Stimulated activated naive B cell treated with anti-CD40 and anti-IgM and Interleukin-4, amounts not matched to agents 10 μg/mL and 1 μg/mL and 100 μg/mL, for 72 hours (primary cell): Measurements from ENCODE around the gene FOXP1.

Experiments used
- ATAC-seq, 2 donors: fragments of 150-1000 bp; cut with Tn5 transposase; replicated peaks; 2 replicates each; pipeline ENCODE4 v1.10.0; 2021; ENCODE audit warnings: moderate library complexity in 1 of 2
- DNase-seq: peaks from one replicate; pipeline ENCODE4 v3.0.0; 2021
- H3K27ac Mint-ChIP-seq: one replicate; pipeline ENCODE4 v1.8.0; 2022; ENCODE audit warnings: mild to moderate bottlenecking, mixed read lengths
- H3K27me3 Mint-ChIP-seq, 2 donors: one replicate each; pipeline ENCODE4 v1.8.0; 2022; ENCODE audit warnings: mixed read lengths in 2 of 2
- H3K36me3 Mint-ChIP-seq, 2 donors: one replicate each; pipeline ENCODE4 v1.8.0; 2022; ENCODE audit warnings: mixed read lengths in 2 of 2, mild to moderate bottlenecking in 1 of 2
- H3K4me1 Mint-ChIP-seq, 2 donors: one replicate each; pipeline ENCODE4 v1.8.0; 2022; ENCODE audit warnings: mixed read lengths in 2 of 2, mild to moderate bottlenecking in 1 of 2
- H3K4me3 Mint-ChIP-seq, 2 donors: one replicate each; pipeline ENCODE4 v1.8.0; 2022; ENCODE audit warnings: mild to moderate bottlenecking in 2 of 2, mixed read lengths in 2 of 2, moderate library complexity in 1 of 2
- H3K9me3 Mint-ChIP-seq, 2 donors: one replicate each; pipeline ENCODE4 v1.8.0; 2022; ENCODE audit warnings: mixed read lengths in 2 of 2, mild to moderate bottlenecking in 1 of 2

The FOXP1 gene

DNA sequence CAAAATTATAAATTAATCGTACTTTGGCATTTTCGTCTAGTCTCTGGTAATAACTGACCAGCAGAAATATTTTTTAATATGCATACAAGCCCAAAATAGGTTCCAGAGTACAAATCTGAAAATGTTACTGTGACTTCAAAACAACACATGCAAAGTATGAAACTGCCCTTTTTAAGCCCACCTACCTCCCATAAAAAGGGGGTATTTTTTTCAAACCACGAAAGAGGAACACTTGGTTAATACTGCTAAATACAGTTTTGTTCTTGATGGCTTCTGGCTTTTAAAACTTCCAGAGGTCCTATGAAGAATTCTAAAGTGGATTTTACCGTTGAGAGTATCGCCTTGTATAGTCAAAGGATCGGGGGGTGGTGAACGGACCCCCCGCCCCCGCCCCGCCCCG, 610.7 kb downstream of the FOXP1 start:
- Mint-ChIP-seq H3K27ac (peak overlapping the region; percentile 77), H3K27me3 (no peaks in the 10 kb centered on the region), H3K4me1 (peaks cover 11 to 46% of the 10 kb centered on the region in 2 donors), H3K4me3 (no peak overlapping the region), H3K36me3 (peaks cover 50 to 68% of the 10 kb centered on the region in 2 donors), H3K9me3 (no peaks in the 10 kb centered on the region)
- DNase-seq (no peak), ATAC-seq (peak; percentile 83 to 85)

DNA sequence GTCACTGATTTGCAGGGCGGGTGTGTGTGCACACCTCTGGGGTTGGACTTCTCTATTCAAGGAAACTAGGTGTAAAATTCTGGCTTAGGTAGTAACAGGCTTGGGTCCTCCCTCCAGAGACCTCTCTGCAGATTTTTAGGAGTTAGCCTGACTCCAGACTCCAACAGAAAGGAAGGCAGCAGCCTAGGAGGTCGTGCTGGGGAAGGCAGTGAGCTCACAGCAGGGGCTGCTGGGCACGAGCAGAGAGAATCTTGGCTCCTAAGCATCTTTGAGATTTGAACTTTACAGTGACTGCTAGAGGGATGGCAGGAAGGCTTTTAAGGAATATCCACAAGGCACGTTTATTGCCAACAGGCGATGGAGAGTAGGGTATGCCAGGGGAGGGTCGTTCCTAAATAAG, 612.6 kb downstream of the FOXP1 start:
- Mint-ChIP-seq H3K9me3 (no peaks in the 10 kb centered on the region), H3K4me1 (peaks cover 11 to 46% of the 10 kb centered on the region in 2 donors), H3K4me3 (no peak overlapping the region), H3K27me3 (no peaks in the 10 kb centered on the region), H3K36me3 (peaks cover 40 to 63% of the 10 kb centered on the region in 2 donors), H3K27ac (peak overlapping the region; percentile 68)
- DNase-seq = no peak
- no peak for ATAC-seq

DNA sequence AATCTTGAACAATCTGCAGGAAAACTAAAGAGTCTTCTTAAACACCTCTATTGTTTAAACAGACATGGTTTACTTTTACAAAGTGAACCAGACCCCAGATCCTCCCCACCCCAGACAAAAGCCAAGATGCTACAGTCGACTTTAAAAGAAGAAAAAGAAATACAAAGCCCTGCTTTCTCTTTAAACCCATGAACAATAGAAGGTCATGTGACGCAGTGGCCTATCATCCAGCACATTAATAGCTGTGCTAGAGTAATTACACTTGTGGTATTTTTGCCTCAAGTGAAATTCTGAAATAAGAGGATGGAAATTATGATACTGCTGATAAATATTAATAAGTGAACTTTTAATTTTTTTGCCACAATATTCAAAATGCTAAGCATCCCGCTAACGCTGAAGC, 613.4 kb downstream of the FOXP1 start:
- Mint-ChIP-seq H3K36me3 (peaks cover 41 to 63% of the 10 kb centered on the region in 2 donors), H3K27me3 (no peaks in the 10 kb centered on the region)
- no peak for ATAC-seq

DNA sequence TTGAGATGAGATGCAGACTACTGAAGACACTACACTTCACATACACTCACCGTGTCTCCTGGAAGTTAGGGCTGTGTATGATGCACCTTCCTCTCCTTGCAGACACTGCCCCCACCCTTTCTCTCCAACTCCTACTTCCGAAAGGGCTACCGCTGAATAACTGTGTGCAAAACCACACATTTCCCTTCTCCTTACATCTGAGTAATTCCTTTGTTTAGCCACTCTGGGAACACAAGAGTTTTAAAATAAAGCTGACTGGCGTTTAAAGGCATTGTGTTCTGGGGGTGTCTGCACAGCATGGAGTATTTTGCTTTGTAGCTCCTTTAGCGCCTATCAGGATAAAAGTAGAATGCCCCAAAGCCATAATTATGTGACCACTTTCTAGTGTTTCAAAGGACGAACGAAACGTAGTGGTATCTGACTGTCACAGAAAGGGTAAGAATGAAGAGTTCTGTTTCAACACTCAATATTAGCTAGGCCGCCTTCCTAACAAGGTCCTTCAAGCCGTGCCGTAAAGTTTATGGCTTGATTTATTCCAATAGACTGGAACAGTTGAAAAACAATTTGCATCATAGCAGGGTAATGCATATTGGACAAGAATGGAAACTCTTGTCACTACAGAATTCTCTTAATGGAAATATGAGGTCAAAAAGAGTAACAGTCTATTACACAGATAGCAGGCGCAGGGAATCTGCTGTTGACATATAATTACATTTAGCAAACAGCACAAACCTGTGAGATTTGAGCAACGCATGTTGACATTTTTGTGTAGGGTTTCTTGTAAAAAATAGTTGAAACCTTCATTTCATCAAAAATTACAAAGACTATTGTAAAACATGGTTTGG, 619.9 kb downstream of the FOXP1 start:
- Mint-ChIP-seq H3K4me3 (no peak overlapping the region), H3K4me1 (no peaks in the 10 kb centered on the region), H3K9me3 (no peaks in the 10 kb centered on the region), H3K36me3 (peaks cover 44 to 57% of the 10 kb centered on the region in 2 donors), H3K27ac (peak overlapping the region; percentile 84), H3K27me3 (no peaks in the 10 kb centered on the region)
- ATAC-seq (no peak), DNase-seq (no peak)

More for the DNA sequence above, 613.4 kb downstream of the FOXP1 start:
- DNase-seq = no peak
- H3K27ac Mint-ChIP-seq = peak overlapping the region; percentile 32
- no peak overlapping the region for H3K4me3 Mint-ChIP-seq
- no peaks in the 10 kb centered on the region for H3K9me3 Mint-ChIP-seq
- H3K4me1 Mint-ChIP-seq = peaks cover 11 to 46% of the 10 kb centered on the region in 2 donors

DNA sequence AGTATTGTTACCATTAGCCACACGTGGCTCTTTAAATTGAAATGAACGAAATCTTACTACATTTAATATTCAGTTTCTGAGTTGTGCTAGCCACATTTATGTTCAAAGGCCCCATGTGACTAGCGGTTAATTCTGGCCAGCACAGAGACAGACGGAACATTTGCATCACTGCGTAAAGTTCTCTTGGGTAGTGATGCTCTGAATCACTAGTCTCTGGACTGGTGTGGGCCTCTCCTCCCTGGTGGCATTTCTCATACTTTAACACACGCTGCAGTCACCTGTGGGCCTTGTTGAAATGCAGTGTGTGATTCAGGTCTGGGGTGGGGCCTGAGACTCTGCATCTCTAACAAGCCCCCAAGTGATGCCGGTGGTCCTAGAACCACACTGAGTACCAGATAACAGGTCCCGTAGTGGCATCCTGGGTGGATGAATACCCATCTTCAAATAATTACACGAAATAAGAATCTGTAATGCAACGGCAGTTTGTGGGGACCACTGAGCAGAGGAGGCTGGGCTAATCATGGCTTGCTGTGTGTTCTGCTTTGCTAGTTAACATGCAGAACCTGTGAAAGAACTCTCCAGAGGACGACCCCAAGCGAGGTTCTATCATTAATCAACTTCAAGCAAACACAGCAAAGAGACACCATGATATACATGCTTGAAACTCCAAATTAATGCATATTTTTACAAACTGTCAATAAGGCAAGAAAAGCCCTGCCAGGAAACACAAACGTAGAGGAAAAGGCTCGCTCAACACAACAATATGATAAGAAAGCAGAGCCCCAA, 623.8 kb downstream of the FOXP1 start:
- Mint-ChIP-seq H3K27me3 (no peaks in the 10 kb centered on the region), H3K4me1 (no peaks in the 10 kb centered on the region), H3K9me3 (no peaks in the 10 kb centered on the region), H3K36me3 (peaks cover 45 to 62% of the 10 kb centered on the region in 2 donors), H3K27ac (peak overlapping the region; percentile 20), H3K4me3 (no peak overlapping the region)
- DNase-seq (no peak), ATAC-seq (no peak)

DNA sequence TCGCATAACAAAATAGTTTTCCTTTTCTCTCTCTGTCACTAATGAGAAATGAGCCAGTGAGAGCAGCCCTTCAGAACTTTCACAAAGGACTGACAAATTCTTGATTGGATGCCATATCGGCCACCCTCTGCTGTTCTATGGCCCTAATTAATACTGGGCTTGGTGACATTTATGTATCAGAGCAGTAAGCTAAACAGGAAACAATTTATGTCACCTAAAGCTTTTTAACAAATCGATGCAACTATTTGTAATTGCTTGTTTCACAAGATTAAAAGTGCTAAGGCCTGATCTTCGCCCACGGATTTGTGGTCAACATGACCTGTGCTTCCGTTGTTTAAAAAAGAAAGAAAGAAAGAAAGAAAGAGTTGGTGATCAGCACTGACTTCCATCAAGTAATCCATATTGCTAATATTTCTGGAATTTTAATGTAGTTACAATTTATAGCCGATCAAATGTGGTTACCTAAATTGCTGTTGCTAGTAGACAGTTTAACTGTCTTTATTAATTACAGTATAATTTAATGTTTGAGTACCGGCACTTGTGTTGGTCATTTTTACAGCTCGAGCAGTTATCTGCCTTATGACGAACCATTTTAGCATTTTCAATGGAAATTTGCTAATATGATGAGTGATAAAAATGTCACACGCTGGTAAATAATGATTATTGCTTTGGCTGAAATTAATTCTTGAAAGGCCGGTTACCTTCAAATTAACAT, 631.3 kb downstream of the FOXP1 start:
- Mint-ChIP-seq H3K9me3 (no peaks in the 10 kb centered on the region), H3K4me1 (peaks cover 0 to 6% of the 10 kb centered on the region in 2 donors), H3K4me3 (no peak overlapping the region), H3K27ac (no peak overlapping the region), H3K27me3 (no peaks in the 10 kb centered on the region), H3K36me3 (peaks cover 4 to 8% of the 10 kb centered on the region in 2 donors)
- ATAC-seq (no peak), DNase-seq (no peak)

DNA sequence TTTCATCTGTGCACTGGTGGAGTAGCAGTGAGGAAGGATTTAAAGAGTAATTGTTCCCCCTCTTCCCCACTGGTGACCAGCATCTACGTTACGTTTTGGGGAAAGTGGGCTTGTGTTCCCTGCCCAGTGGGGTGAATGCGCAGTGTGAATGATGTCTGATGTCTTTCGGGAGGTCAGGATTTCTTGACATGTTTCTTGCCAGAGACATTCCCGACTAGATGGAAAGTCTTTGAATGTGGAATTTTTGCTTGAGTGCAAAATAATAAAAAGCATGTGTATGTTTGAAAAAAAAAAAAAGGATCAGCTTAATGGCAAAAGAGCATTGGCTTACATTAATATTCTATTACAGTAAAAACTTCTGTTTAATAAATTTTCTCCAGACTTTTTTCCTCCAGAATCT, 632.2 kb downstream of the FOXP1 start:
- Mint-ChIP-seq H3K27ac (peak overlapping the region; percentile 4), H3K4me1 (peaks cover 0 to 6% of the 10 kb centered on the region in 2 donors), H3K36me3 (peaks cover 4 to 7% of the 10 kb centered on the region in 2 donors), H3K4me3 (no peak overlapping the region), H3K27me3 (peaks cover 0 to 4% of the 10 kb centered on the region in 2 donors), H3K9me3 (no peaks in the 10 kb centered on the region)
- no peak for DNase-seq
- ATAC-seq = no peak

DNA sequence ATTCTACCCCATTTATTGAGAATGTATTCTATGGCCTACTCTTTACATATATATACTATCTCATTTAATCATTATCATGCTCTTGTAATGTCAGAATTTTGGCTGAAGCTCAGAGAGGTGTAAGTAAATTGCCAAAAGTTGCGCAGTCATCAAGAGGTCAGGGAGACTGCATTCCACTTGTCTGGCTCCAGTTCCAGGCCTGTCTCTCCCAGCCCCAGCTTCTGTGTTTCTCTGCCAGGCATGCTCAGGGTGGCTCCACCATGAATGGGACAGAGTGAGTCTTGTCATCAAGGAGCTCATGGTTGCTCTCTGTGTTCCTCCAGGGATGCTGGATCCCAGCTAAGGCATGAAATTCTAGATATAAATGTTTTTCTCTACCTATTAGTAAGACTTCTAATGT, 635.9 kb downstream of the FOXP1 start:
- H3K27ac Mint-ChIP-seq = no peak overlapping the region
- H3K9me3 Mint-ChIP-seq = peaks cover 0 to 3% of the 10 kb centered on the region in 2 donors
- no peaks in the 10 kb centered on the region for H3K36me3 Mint-ChIP-seq
- H3K4me3 Mint-ChIP-seq = no peak overlapping the region
- no peak for DNase-seq
- ATAC-seq = no peak
- peaks cover 15 to 17% of the 10 kb centered on the region in 2 donors for H3K27me3 Mint-ChIP-seq
- peaks cover 5 to 6% of the 10 kb centered on the region in 2 donors for H3K4me1 Mint-ChIP-seq

DNA sequence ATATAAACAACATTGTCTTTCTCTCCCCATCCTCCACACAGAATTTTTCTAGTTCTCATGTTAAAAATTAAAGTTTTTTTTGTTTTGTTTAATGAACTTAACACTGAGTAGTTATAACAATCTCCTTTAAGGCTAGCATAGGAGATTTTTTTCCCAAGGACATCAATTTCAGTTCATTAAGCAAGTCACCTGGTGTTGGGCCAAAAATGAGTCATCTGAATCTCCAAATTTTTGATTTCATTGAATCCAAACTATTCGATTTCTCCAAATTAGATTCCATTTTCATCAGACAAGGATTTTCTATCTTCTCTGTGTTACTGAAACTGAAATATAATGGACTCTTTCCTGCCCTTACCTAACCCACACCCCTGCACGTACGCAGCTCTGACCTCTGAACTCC, 639.6 kb downstream of the FOXP1 start:
- Mint-ChIP-seq H3K9me3 (peaks cover 3 to 5% of the 10 kb centered on the region in 2 donors), H3K4me1 (peaks cover 2 to 5% of the 10 kb centered on the region in 2 donors), H3K36me3 (no peaks in the 10 kb centered on the region), H3K4me3 (no peak overlapping the region), H3K27me3 (peaks cover 27 to 40% of the 10 kb centered on the region in 2 donors), H3K27ac (no peak overlapping the region)
- no peak for ATAC-seq
- DNase-seq = no peak

DNA sequence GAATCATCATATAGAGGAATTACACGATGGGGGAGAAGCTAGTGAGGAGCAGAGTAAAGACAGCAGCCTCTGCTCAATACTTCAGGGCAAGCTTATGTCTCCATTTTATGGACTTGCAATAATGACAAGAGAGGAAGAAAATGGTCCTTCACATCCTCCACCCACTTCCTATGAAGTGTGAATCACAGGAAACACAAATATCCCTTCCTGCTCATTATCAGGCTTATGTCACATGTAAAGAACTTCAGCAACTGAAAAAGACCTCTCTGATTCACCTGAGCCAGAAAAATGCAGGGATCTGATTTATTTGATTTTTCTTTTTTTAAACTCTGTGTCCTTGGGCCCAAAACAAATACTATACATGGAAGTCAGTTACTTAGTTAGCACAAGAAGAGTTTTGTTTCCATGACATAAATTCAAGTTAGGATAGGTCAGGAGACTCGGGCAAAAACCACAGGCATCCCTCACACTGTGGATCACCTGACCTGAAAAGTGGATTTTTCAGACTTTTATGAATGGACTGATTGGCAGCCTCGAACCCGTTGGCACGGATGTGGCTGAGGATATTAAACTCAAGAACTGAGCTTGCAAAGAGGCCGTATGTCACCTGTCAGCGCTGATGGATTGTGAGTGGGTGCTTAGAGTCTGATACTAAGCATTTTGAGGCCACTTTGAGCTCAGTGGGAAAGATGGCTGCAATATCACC, 650.3 kb downstream of the FOXP1 start:
- Mint-ChIP-seq H3K9me3 (no peaks in the 10 kb centered on the region), H3K27ac (no peak overlapping the region), H3K4me3 (no peak overlapping the region), H3K4me1 (no peaks in the 10 kb centered on the region), H3K27me3 (no peaks in the 10 kb centered on the region), H3K36me3 (no peaks in the 10 kb centered on the region)
- DNase-seq (no peak), ATAC-seq (no peak)

DNA sequence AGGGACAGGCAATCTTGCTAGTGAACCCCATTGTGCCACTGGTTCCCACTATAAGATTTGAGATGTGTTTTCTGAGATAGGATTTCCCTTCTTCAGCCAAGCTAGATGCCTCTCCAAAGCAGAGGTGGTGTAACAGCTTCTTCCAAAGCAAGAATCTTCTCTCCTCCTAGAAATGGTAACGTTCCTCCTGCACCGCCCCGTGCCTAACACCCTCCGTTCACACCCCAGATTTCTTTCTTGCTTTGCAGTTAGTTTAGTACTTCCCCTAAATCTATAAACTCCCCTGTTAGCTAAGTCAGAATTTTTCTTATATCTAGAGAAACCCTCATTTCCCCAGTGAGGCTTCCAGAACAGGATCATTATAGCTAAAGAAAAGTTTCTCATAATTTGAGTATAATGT, 653.5 kb downstream of the FOXP1 start:
- Mint-ChIP-seq H3K4me3 (no peak overlapping the region), H3K9me3 (no peaks in the 10 kb centered on the region), H3K27me3 (no peaks in the 10 kb centered on the region), H3K27ac (no peak overlapping the region), H3K36me3 (no peaks in the 10 kb centered on the region), H3K4me1 (no peaks in the 10 kb centered on the region)
- no peak for DNase-seq
- no peak for ATAC-seq

DNA sequence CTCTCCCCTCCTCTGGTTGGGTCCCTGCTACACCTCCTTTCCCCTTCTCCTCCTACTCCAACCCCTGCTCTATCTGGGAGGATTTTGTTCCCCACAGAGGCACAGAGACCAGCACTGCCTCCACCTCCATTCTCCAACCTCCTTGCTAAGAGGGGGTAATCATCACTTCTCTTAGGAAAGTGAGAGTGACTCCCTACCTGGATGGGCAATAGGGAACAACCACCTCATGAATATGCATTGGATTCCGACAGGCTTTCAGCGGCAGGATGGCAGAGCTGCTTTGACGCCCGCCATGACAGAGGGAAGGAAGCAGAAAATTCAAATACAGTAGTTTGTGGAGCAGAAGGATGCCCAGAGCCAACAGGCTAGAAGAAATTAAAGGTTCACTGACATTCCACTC, 656.3 kb downstream of the FOXP1 start:
- Mint-ChIP-seq H3K4me3 (no peak overlapping the region), H3K36me3 (peaks cover 0 to 4% of the 10 kb centered on the region in 2 donors), H3K4me1 (no peaks in the 10 kb centered on the region), H3K27ac (no peak overlapping the region), H3K9me3 (peaks cover 5 to 9% of the 10 kb centered on the region in 2 donors), H3K27me3 (no peaks in the 10 kb centered on the region)
- DNase-seq (no peak), ATAC-seq (no peak)

DNA sequence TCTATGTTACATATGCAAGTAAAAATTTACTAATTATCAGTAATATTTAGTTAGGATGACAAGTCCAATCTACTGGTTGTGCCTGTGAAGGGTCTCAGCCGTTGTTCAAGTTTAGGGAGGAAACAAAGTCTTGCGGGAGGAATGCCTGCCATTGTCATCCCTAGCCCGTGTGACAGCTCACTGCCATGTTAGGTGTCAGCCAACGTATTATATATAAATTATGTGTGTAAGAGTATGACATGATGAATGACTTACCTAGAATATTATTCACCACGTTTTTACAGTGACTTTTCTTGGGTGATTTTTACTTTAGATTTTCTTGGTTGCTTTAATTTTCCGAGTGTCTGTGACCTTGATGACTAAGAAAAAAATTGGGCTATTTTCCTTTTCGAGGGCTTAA, 656.7 kb downstream of the FOXP1 start:
- Mint-ChIP-seq H3K27ac (no peak overlapping the region), H3K36me3 (peaks cover 0 to 4% of the 10 kb centered on the region in 2 donors), H3K4me3 (no peak overlapping the region), H3K27me3 (no peaks in the 10 kb centered on the region), H3K9me3 (peaks cover 5 to 9% of the 10 kb centered on the region in 2 donors), H3K4me1 (no peaks in the 10 kb centered on the region)
- DNase-seq = no peak
- no peak for ATAC-seq

DNA sequence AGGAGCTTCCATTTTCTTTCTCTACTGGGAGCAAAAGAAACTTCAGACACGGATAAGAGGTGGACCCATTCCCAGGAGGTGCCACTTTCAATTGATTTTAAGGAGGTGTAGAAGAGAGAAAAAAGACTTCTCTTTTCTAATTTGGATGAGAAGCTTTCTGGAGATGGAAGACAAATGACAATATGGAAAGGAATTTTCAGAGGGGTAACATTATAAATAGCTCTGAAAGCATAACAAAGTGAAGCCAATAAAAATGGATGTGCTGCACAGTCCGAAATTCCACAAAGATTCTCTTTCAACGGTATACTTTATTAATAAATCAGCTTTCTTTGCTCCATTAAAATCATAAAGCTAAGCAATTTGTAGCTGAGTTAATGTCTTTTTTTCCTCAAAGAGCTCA, 663.9 kb downstream of the FOXP1 start:
- DNase-seq = no peak
- Mint-ChIP-seq H3K36me3 (peaks cover 0 to 4% of the 10 kb centered on the region in 2 donors), H3K27me3 (peaks cover 8 to 14% of the 10 kb centered on the region in 2 donors)

More for the DNA sequence above, 663.9 kb downstream of the FOXP1 start:
- no peak overlapping the region for H3K4me3 Mint-ChIP-seq
- H3K4me1 Mint-ChIP-seq = no peaks in the 10 kb centered on the region
- H3K9me3 Mint-ChIP-seq = peaks cover 5 to 9% of the 10 kb centered on the region in 2 donors
- no peak overlapping the region for H3K27ac Mint-ChIP-seq
- ATAC-seq = no peak
